ENCODE measurements around the gene CLEC10A. TPM values are rescaled to one million over a fixed set of nuclear protein-coding genes. Genes with fewer than 3 reads are reported as not detected.
"Not testable (repeated sequence)": the region's sequence is repeated elsewhere in the genome, so short reads cannot be mapped to it uniquely, and the experiment has no call there.

Gene CLEC10A
- not detected in 2 replicates for total RNA-seq

GRCh38 chr17:7079581-7080455 is at the start of gene CLEC10A:
Gene CLEC10A (minus strand): TSS chr17:7080251. CDS start chr17:7078812, 1,439 bp downstream.
- Mint-ChIP-seq H3K36me3 (ENCODE audit: low read depth) (no peaks in the 10 kb centered on the region), H3K27me3 (ENCODE audit: insufficient read depth) (peaks cover 20% of the 10 kb centered on the region), H3K9me3 (no peaks in the 10 kb centered on the region), H3K27ac (no peak within 1 kb of the TSS), H3K4me1 (ENCODE audit: low read depth) (peaks cover 23% of the 10 kb centered on the region), H3K4me3 (no peak within 1 kb of the TSS)
- intact Hi-C loops (cut with micrococcal nuclease): no loop called here
- DNase-seq (ENCODE audit: low spot score): no peak

GRCh38 chr17:7129311-7129710 is 49.3 kb upstream of the CLEC10A start:
- intact Hi-C loops (cut with micrococcal nuclease): no loop called here
- no peak for DNase-seq (ENCODE audit: low spot score)
- Mint-ChIP-seq H3K36me3 (ENCODE audit: low read depth) (peaks cover 1% of the 10 kb centered on the region), H3K9me3 (no peaks in the 10 kb centered on the region), H3K27me3 (ENCODE audit: insufficient read depth) (peaks cover 6% of the 10 kb centered on the region), H3K4me1 (ENCODE audit: low read depth) (peaks cover 28% of the 10 kb centered on the region), H3K27ac (no peak overlapping the region), H3K4me3 (no peak overlapping the region)

- H3K4me3 Mint-ChIP-seq: no peak overlapping the region
Observed at GRCh38 chr17:7128160-7128559, 48.1 kb upstream of the CLEC10A start.

GRCh38 chr17:7127501-7127900 is 47.5 kb upstream of the CLEC10A start:
- H3K9me3 Mint-ChIP-seq; H3K27me3 Mint-ChIP-seq (ENCODE audit: insufficient read depth); H3K4me3 Mint-ChIP-seq; H3K36me3 Mint-ChIP-seq (ENCODE audit: low read depth); DNase-seq (ENCODE audit: low spot score); H3K27ac Mint-ChIP-seq; intact Hi-C loops (cut with micrococcal nuclease): not testable (repeated sequence)
- peaks cover 14% of the 10 kb centered on the region for H3K4me1 Mint-ChIP-seq (ENCODE audit: low read depth)

More at GRCh38 chr17:7128160-7128559, 48.1 kb upstream of the CLEC10A start:
- Mint-ChIP-seq H3K4me1 (ENCODE audit: low read depth) (peaks cover 20% of the 10 kb centered on the region), H3K27me3 (ENCODE audit: insufficient read depth) (peaks cover 6% of the 10 kb centered on the region), H3K36me3 (ENCODE audit: low read depth) (peaks cover 1% of the 10 kb centered on the region), H3K9me3 (no peaks in the 10 kb centered on the region), H3K27ac (no peak overlapping the region)
- no peak for DNase-seq (ENCODE audit: low spot score)
- intact Hi-C loops (cut with micrococcal nuclease): no loop called here

- H3K36me3 Mint-ChIP-seq (ENCODE audit: low read depth); H3K4me3 Mint-ChIP-seq; H3K4me1 Mint-ChIP-seq (ENCODE audit: low read depth); H3K9me3 Mint-ChIP-seq; H3K27ac Mint-ChIP-seq; DNase-seq (ENCODE audit: low spot score); intact Hi-C loops (cut with micrococcal nuclease); H3K27me3 Mint-ChIP-seq (ENCODE audit: insufficient read depth): not testable (repeated sequence)
Observed at GRCh38 chr17:7126386-7126785, 46.3 kb upstream of the CLEC10A start.

- H3K27ac Mint-ChIP-seq: no peak overlapping the region
- no peak for DNase-seq (ENCODE audit: low spot score)
- intact Hi-C loops (cut with micrococcal nuclease): no loop called here
- H3K27me3 Mint-ChIP-seq (ENCODE audit: insufficient read depth): peaks cover 19% of the 10 kb centered on the region
- H3K4me3 Mint-ChIP-seq: no peak overlapping the region
- H3K4me1 Mint-ChIP-seq (ENCODE audit: low read depth): peaks cover 7% of the 10 kb centered on the region
- H3K36me3 Mint-ChIP-seq (ENCODE audit: low read depth): no peaks in the 10 kb centered on the region
- no peaks in the 10 kb centered on the region for H3K9me3 Mint-ChIP-seq
Observed at GRCh38 chr17:7124923-7125322, 44.9 kb upstream of the CLEC10A start.

GRCh38 chr17:7123844-7124243 is 43.8 kb upstream of the CLEC10A start:
- Mint-ChIP-seq H3K27ac (no peak overlapping the region), H3K4me3 (no peak overlapping the region), H3K27me3 (ENCODE audit: insufficient read depth) (peaks cover 25% of the 10 kb centered on the region), H3K36me3 (ENCODE audit: low read depth) (no peaks in the 10 kb centered on the region), H3K4me1 (ENCODE audit: low read depth) (peaks cover 7% of the 10 kb centered on the region), H3K9me3 (no peaks in the 10 kb centered on the region)
- no peak for DNase-seq (ENCODE audit: low spot score)
- intact Hi-C loops (cut with micrococcal nuclease): no loop called here

- Mint-ChIP-seq H3K27me3 (ENCODE audit: insufficient read depth) (peaks cover 25% of the 10 kb centered on the region), H3K9me3 (no peaks in the 10 kb centered on the region), H3K36me3 (ENCODE audit: low read depth) (no peaks in the 10 kb centered on the region), H3K4me1 (ENCODE audit: low read depth) (peaks cover 7% of the 10 kb centered on the region), H3K4me3 (no peak overlapping the region), H3K27ac (no peak overlapping the region)
- intact Hi-C loops (cut with micrococcal nuclease): no loop called here
- no peak for DNase-seq (ENCODE audit: low spot score)
Observed at GRCh38 chr17:7122381-7122780, 42.3 kb upstream of the CLEC10A start.

- not testable (repeated sequence) for H3K9me3 Mint-ChIP-seq; H3K4me1 Mint-ChIP-seq (ENCODE audit: low read depth); DNase-seq (ENCODE audit: low spot score)
Observed at GRCh38 chr17:7120635-7121034, 40.6 kb upstream of the CLEC10A start.

GRCh38 chr17:7120123-7120522 is 40.1 kb upstream of the CLEC10A start:
- no peaks in the 10 kb centered on the region for H3K36me3 Mint-ChIP-seq (ENCODE audit: low read depth)
- no peak overlapping the region for H3K27ac Mint-ChIP-seq
- peaks cover 7% of the 10 kb centered on the region for H3K4me1 Mint-ChIP-seq (ENCODE audit: low read depth)
- intact Hi-C loops (cut with micrococcal nuclease): no loop called here
- DNase-seq (ENCODE audit: low spot score): no peak
- H3K27me3 Mint-ChIP-seq (ENCODE audit: insufficient read depth): peaks cover 25% of the 10 kb centered on the region
- no peaks in the 10 kb centered on the region for H3K9me3 Mint-ChIP-seq
- H3K4me3 Mint-ChIP-seq: no peak overlapping the region

More at GRCh38 chr17:7120635-7121034, 40.6 kb upstream of the CLEC10A start:
- intact Hi-C loops (cut with micrococcal nuclease); H3K27ac Mint-ChIP-seq; H3K4me3 Mint-ChIP-seq; H3K36me3 Mint-ChIP-seq (ENCODE audit: low read depth): not testable (repeated sequence)
- peaks cover 25% of the 10 kb centered on the region for H3K27me3 Mint-ChIP-seq (ENCODE audit: insufficient read depth)

- no peak overlapping the region for H3K4me3 Mint-ChIP-seq
- no peak overlapping the region for H3K27ac Mint-ChIP-seq
- no peaks in the 10 kb centered on the region for H3K36me3 Mint-ChIP-seq (ENCODE audit: low read depth)
- peaks cover 25% of the 10 kb centered on the region for H3K27me3 Mint-ChIP-seq (ENCODE audit: insufficient read depth)
- H3K4me1 Mint-ChIP-seq (ENCODE audit: low read depth): peaks cover 7% of the 10 kb centered on the region
- no peak for DNase-seq (ENCODE audit: low spot score)
- H3K9me3 Mint-ChIP-seq: no peaks in the 10 kb centered on the region
- intact Hi-C loops (cut with micrococcal nuclease): no loop called here
Observed at GRCh38 chr17:7119314-7119713, 39.3 kb upstream of the CLEC10A start.

- H3K36me3 Mint-ChIP-seq (ENCODE audit: low read depth): no peaks in the 10 kb centered on the region
- no peak for DNase-seq (ENCODE audit: low spot score)
- H3K27ac Mint-ChIP-seq: no peak overlapping the region
- intact Hi-C loops (cut with micrococcal nuclease): no loop called here
- H3K27me3 Mint-ChIP-seq (ENCODE audit: insufficient read depth): peaks cover 11% of the 10 kb centered on the region
- H3K9me3 Mint-ChIP-seq: no peaks in the 10 kb centered on the region
- no peak overlapping the region for H3K4me3 Mint-ChIP-seq
- H3K4me1 Mint-ChIP-seq (ENCODE audit: low read depth): peaks cover 5% of the 10 kb centered on the region
Observed at GRCh38 chr17:7114875-7115614, 35.0 kb upstream of the CLEC10A start.

GRCh38 chr17:7114241-7114874 is 34.3 kb upstream of the CLEC10A start, which contains the start of gene ASGR2:
Gene ASGR2 (minus strand): TSS chr17:7114822. CDS start chr17:7114240, 582 bp downstream.
- peaks cover 5% of the 10 kb centered on the region for H3K27me3 Mint-ChIP-seq (ENCODE audit: insufficient read depth)

More at GRCh38 chr17:7114241-7114874, 34.3 kb upstream of the CLEC10A start, which contains the start of gene ASGR2:
- DNase-seq (ENCODE audit: low spot score): no peak
- H3K36me3 Mint-ChIP-seq (ENCODE audit: low read depth): no peaks in the 10 kb centered on the region
- H3K27ac Mint-ChIP-seq: no peak within 1 kb of the TSS
- no peaks in the 10 kb centered on the region for H3K9me3 Mint-ChIP-seq
- H3K4me1 Mint-ChIP-seq (ENCODE audit: low read depth): peaks cover 12% of the 10 kb centered on the region
- no peak within 1 kb of the TSS for H3K4me3 Mint-ChIP-seq
- intact Hi-C loops (cut with micrococcal nuclease): no loop called here
